ENCODE measurements around the gene BMPER.

DNA sequence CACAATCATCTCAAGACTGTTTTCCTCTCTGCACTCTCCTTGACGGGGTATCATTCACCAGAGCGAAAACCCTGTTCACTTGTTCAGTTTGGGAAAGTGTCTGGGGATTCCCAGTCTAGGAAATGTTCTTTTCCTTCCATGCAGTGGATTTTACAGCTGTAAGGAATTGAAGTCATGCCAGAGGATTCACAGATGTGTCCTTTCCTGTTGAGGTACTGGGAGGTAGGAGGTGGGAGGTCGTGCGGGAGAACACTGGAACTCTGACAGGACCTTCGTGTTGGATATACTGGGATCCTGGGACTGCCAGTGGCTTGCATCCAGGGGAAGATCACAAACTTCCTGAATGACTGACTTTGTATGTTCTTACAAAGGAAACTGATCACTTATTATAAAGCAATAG lies 185.5 kb downstream of the BMPER start:
- no peak for TF ChIP-seq CTCF (conservative IDR thresholded peaks at IDR 0.05)
- no peak for TF ChIP-seq ZFX (IDR thresholded peaks at IDR 0.05)
